Natural killer cell (primary cell): ENCODE data around the gene KAT6B. TPM values are rescaled to one million over a fixed set of nuclear protein-coding genes. Genes with fewer than 3 reads are reported as not detected.

Source experiments
- ATAC-seq, 3 donors: fragments of 150-1000 bp in 2 of 3; fragments of 200-7000 bp in 1 of 3; cut with Tn5 transposase; 1 replicate in 1 of 3; 2 replicates in 2 of 3; pipeline ENCODE4 v1.10.0; 2021; ENCODE audit warnings: mild to moderate bottlenecking in 2 of 3, moderate library complexity in 2 of 3
- DNase-seq, 2 donors: peaks; one replicate each; pipeline versions ENCODE4 v3.0.0 to v3.0.0-alpha.2; 2013 to 2021; ENCODE audit warnings: mixed read lengths in 1 of 2
- H3K27ac ChIP-seq: one replicate; pipeline ENCODE4 v1.5.1; 2013; ENCODE audit warnings: mild to moderate bottlenecking, low read length
- H3K27me3 ChIP-seq: one replicate; pipeline ENCODE4 v1.6.1; 2013; ENCODE audit warnings: low read length; ENCODE audit not compliant: control insufficient read depth, insufficient read depth
- H3K36me3 ChIP-seq: one replicate; pipeline ENCODE4 v1.6.1; 2013; ENCODE audit warnings: low read length; ENCODE audit not compliant: control insufficient read depth, insufficient read depth
- H3K4me1 ChIP-seq: one replicate; pipeline ENCODE4 v1.6.1; 2013; ENCODE audit warnings: low read length; ENCODE audit not compliant: control insufficient read depth, insufficient read depth
- H3K4me3 ChIP-seq: one replicate; pipeline ENCODE4 v1.5.1; 2013; ENCODE audit warnings: low read length
- H3K9me3 ChIP-seq: one replicate; pipeline ENCODE4 v1.6.1; 2013; ENCODE audit warnings: low read length; ENCODE audit not compliant: control insufficient read depth, insufficient read depth
- H3K27ac Mint-ChIP-seq, 2 donors: one replicate each; pipeline ENCODE4 v1.8.0; 2022; ENCODE audit warnings: mild to moderate bottlenecking in 2 of 2, mixed read lengths in 2 of 2, moderate library complexity in 1 of 2
- H3K27me3 Mint-ChIP-seq, 2 donors: one replicate each; pipeline ENCODE4 v1.8.0; 2022; ENCODE audit warnings: low read depth in 2 of 2, mixed read lengths in 2 of 2
- H3K36me3 Mint-ChIP-seq: one replicate; pipeline ENCODE4 v1.8.0; 2022; ENCODE audit warnings: mixed read lengths
- H3K4me1 Mint-ChIP-seq, 2 donors: one replicate each; pipeline ENCODE4 v1.8.0; 2022; ENCODE audit warnings: mixed read lengths in 2 of 2
- H3K4me3 Mint-ChIP-seq: one replicate; pipeline ENCODE4 v1.8.0; 2022; ENCODE audit warnings: mild to moderate bottlenecking, moderate library complexity, mixed read lengths
- H3K9me3 Mint-ChIP-seq, 2 donors: one replicate each; pipeline ENCODE4 v1.8.0; 2022; ENCODE audit warnings: mixed read lengths in 2 of 2
- WGBS: methylation state at CpG from one replicate; pipeline ENCODE4 v1.1.7; 2013; ENCODE audit warnings: missing lambda C conversion rate; ENCODE audit not compliant: insufficient coverage; 5-methylcytosine and 5-hydroxymethylcytosine counted together
- intact Hi-C: fragments of 100-400 bp; cut with micrococcal nuclease; formaldehyde crosslinking; loops from one replicate; pipeline ENCODE4 v1.14.2; 2022
- total RNA-seq, 4 donors: library from RNA; stranded (reverse); fragments of 120-200 nt in 1 of 4; gene quantifications; one replicate each; pipeline versions ENCODE4 v1.2.3 to v1.2.4, GENCODE V29; 2013 to 2022
- TF ChIP-seq, protein P1 (sequence below): fragments of 200-600 bp; IDR thresholded peaks from one replicate; pipeline ENCODE4 v1.8.0; 2022; ENCODE audit warnings: antibody characterized with exemption

The KAT6B gene
- total RNA-seq, 3 donors from 2014 or later (not counting 1 experiment from before 2014, with no cell fraction given): 117 to 133 (median 121) TPM

DNA sequence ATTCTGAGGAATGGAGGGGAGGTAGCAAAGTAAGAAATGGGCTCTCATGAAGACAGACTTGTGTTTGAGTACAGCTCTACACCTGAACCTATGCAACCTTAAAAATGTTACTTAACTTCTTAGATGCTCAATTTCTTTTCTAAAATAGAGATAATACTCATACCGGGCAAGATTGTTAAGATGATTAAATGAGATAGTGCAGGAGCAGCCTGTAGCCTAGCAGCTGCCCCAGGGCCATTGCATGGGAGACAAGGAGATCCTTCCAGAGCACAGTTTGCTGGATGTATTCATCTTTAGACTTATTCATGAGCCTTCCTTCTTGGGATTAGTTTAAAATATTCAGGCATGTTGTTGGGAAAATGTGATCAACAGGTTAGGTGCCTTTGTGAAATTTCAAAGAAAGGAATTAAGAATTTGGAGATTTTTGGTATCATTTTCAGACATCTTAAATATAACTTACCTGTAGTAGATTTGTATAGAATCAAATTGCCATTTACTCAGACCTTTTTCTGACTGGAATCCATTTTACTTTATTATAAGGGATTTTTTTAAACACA, 130.2 kb downstream of the KAT6B start:
- DNase-seq (no peak), ATAC-seq (no peak)
- Histone ChIP-seq H3K27ac (no peak overlapping the region), H3K9me3 (no peaks in the 10 kb centered on the region), H3K36me3 (peaks cover 2% of the 10 kb centered on the region), H3K4me1 (no peaks in the 10 kb centered on the region), H3K27me3 (no peaks in the 10 kb centered on the region), H3K4me3 (no peak overlapping the region)
- Mint-ChIP-seq H3K36me3 (no peaks in the 10 kb centered on the region), H3K4me1 (peaks cover 33 to 43% of the 10 kb centered on the region in 2 donors), H3K4me3 (no peak overlapping the region), H3K9me3 (no peaks in the 10 kb centered on the region), H3K27ac (peak overlapping the region in 1 of 2 donors; percentile 24), H3K27me3 (no peaks in the 10 kb centered on the region)
- 83% methylated on average over 1 of the region's 1 CpG for WGBS
- intact Hi-C loops: no loop called here
- TF ChIP-seq, protein P1, sequence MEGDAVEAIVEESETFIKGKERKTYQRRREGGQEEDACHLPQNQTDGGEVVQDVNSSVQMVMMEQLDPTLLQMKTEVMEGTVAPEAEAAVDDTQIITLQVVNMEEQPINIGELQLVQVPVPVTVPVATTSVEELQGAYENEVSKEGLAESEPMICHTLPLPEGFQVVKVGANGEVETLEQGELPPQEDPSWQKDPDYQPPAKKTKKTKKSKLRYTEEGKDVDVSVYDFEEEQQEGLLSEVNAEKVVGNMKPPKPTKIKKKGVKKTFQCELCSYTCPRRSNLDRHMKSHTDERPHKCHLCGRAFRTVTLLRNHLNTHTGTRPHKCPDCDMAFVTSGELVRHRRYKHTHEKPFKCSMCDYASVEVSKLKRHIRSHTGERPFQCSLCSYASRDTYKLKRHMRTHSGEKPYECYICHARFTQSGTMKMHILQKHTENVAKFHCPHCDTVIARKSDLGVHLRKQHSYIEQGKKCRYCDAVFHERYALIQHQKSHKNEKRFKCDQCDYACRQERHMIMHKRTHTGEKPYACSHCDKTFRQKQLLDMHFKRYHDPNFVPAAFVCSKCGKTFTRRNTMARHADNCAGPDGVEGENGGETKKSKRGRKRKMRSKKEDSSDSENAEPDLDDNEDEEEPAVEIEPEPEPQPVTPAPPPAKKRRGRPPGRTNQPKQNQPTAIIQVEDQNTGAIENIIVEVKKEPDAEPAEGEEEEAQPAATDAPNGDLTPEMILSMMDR: no peak

DNA sequence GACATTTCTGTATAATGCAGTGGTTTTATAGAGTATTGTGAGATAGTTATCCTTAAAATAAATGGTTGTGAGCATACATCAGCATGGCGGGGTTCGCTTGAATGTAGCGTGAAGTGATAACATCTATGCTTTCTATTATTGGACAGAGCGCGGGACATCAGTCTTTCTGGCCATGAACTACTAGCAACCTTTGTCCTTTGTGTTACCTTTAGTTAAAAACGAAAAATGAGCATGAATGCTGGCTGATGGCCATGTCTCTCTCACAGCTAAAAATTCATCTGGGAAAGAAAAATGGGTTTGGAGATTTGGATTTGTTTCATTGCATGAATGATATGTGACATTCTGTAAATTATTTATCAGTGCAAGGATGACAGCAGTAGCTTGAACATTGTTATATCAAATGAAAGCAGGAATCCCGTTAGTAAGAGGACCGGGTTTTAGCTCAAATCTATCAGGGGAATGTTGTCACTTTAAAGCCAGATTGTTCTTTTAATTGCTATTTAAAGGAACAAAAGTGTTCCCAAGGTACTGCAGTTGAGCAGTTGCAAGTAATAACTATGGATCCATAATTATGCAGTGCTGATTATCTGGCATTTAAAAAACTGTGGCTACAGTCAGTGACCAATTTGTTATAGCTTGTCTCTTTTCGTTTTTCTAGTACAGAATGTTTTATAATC, 131.0 kb downstream of the KAT6B start:
- H3K36me3 ChIP-seq: peaks cover 2% of the 10 kb centered on the region
- no peak for ATAC-seq
- Mint-ChIP-seq H3K27ac (peak overlapping the region; percentile 20 to 24), H3K36me3 (no peaks in the 10 kb centered on the region), H3K9me3 (no peaks in the 10 kb centered on the region), H3K4me1 (peaks cover 27 to 35% of the 10 kb centered on the region in 2 donors), H3K4me3 (no peak overlapping the region), H3K27me3 (no peaks in the 10 kb centered on the region)
- no peaks in the 10 kb centered on the region for H3K27me3 ChIP-seq
- no peak for DNase-seq
- H3K27ac ChIP-seq: no peak overlapping the region
- WGBS: 94% methylated on average over 8 of the region's 9 CpGs
- intact Hi-C loops: no loop called here
- H3K4me3 ChIP-seq: no peak overlapping the region
- H3K4me1 ChIP-seq: no peaks in the 10 kb centered on the region
- TF ChIP-seq, protein P1: no peak
- no peaks in the 10 kb centered on the region for H3K9me3 ChIP-seq

GRCh38 chr10:74958316-74958715, 131.9 kb downstream of the KAT6B start:
- Mint-ChIP-seq H3K27me3 (no peaks in the 10 kb centered on the region), H3K36me3 (no peaks in the 10 kb centered on the region), H3K4me3 (no peak overlapping the region), H3K27ac (peak overlapping the region in 1 of 2 donors; percentile 24), H3K4me1 (peaks cover 26 to 34% of the 10 kb centered on the region in 2 donors), H3K9me3 (no peaks in the 10 kb centered on the region)
- 100% methylated on average over 3 of the region's 3 CpGs for WGBS
- intact Hi-C loops: no loop called here
- no peaks in the 10 kb centered on the region for H3K9me3 ChIP-seq
- ATAC-seq (no peak), DNase-seq (no peak)
- H3K4me3 ChIP-seq: no peak overlapping the region
- no peaks in the 10 kb centered on the region for H3K4me1 ChIP-seq
- TF ChIP-seq, protein P1: no peak
- no peak overlapping the region for H3K27ac ChIP-seq
- H3K36me3 ChIP-seq: peaks cover 2% of the 10 kb centered on the region
- no peaks in the 10 kb centered on the region for H3K27me3 ChIP-seq
